GM12872 (cell line): ENCODE results near the gene UPK3A.

Experiments
- TF ChIP-seq, protein P1 (sequence below): IDR thresholded peaks from 3 replicates; pipeline ENCODE4 v1.5.1; 2011; ENCODE audit warnings: low read depth, mild to moderate bottlenecking, low read length, moderate library complexity; ENCODE audit not compliant: insufficient read depth

Gene UPK3A

GRCh38 chr22:45334528-45334927 is 49.8 kb downstream of the UPK3A start:
- TF ChIP-seq, protein P1, sequence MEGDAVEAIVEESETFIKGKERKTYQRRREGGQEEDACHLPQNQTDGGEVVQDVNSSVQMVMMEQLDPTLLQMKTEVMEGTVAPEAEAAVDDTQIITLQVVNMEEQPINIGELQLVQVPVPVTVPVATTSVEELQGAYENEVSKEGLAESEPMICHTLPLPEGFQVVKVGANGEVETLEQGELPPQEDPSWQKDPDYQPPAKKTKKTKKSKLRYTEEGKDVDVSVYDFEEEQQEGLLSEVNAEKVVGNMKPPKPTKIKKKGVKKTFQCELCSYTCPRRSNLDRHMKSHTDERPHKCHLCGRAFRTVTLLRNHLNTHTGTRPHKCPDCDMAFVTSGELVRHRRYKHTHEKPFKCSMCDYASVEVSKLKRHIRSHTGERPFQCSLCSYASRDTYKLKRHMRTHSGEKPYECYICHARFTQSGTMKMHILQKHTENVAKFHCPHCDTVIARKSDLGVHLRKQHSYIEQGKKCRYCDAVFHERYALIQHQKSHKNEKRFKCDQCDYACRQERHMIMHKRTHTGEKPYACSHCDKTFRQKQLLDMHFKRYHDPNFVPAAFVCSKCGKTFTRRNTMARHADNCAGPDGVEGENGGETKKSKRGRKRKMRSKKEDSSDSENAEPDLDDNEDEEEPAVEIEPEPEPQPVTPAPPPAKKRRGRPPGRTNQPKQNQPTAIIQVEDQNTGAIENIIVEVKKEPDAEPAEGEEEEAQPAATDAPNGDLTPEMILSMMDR: no peak

DNA sequence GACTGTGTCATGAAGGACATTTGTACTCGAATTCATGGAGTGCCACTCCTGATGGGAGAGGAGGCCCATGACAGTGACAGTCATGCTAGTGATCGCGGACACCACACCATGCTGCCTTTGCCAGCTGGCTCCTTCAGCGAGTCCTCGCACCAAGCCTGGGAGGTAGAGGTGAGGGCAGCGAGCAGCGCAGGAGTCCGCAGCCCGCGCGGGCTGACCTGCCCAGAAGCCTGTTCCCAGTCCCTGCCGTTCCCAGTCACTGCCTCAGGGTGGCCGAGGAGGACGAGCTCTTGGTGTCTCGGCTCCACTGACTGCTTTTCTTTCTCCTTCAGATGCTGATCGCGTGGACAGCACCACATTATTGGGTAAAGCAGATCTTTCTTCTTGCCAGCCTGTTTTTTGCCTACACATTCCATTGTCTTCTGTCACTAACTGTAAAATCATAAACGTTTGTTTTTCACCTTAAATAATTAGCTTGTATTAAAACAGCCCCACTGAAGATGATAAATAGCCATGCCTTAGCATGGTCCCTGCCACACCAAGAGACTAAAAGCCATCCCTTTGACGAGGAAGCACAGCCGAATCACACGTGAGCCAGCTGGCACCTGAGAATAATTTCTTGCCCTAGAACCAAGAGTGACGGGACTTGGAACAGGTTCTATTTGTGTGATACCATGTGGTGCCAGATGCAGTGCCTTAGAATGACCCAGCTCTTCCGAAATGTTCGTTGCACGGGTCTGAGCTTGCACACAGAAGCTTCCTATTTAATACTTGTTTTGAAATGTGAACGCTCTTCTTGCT is 50.5 kb downstream of the UPK3A start:
- TF ChIP-seq, protein P1: no peak

- TF ChIP-seq, protein P1: no peak
Measured at GRCh38 chr22:45335854-45336522, 51.2 kb downstream of the UPK3A start.

DNA sequence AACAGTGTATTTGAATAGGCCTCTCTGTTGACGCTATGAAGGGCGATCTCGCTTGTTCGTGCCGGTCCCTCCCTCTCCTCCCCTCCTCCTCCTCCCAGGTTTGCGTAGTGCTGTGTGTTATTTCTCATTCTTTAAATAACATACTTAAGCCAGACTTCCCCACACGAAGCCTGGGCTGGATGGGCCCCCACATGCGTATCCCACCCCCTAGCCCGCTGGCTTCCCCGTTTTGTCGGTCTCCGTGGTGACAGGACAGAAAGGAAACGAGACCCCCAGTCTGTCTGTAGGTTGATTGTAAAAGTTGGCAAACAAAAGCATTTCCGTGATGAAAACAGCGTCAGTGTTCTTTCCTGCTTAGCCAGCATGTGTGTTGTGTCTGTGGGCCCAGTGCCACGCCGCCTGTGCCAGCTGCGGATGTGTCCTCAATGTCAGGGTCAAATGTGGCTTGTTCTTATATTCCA is 52.3 kb downstream of the UPK3A start:
- TF ChIP-seq, protein P1: no peak

GRCh38 chr22:45337536-45337935 is 52.8 kb downstream of the UPK3A start:
- TF ChIP-seq, protein P1: no peak

DNA sequence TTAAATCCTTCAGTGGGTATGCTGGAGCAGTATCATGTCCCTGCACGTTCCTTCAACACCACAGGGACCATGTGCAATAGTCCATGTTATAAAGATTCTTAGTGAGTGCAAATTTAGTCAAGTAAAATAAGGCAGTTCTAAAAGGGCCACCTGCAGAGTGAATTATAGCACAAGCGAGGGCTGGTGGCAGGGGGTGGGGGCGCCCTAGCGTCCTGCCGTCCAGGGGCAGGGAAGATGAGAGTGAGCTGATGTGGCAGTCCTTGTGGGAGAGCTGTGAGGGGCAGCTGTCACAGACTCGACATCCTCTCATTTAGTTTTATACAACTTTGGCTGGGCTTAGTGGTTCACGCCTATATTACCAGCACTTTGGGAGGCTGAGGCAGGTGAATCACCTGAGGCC is 54.0 kb downstream of the UPK3A start:
- TF ChIP-seq, protein P1: no peak

DNA sequence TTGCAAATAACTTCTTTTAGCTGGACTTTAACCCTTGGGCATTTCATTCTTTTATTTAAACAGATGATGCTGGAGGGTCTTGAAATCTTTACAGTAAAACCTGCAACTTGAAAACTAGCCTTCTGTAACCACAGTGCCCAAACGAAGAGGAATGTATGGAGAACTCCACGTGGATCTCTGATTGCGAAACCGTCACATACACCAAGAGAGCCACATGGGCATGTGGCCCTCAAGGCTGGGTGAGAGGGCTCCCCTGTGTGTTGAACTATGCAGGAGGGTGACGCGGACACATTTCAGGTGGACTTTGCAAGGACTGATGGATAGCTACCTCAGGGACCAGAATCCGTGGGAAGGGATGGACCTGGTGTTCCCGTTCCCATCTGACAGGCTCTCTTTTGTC is 55.6 kb downstream of the UPK3A start:
- TF ChIP-seq, protein P1: no peak
